Amniotic stem cell (primary cell): Measurements from ENCODE around the gene CPOX.
"Not testable (repeated sequence)": the region's sequence is repeated elsewhere in the genome, so short reads cannot be mapped to it uniquely, and the experiment has no call there.

Experiments
- DNase-seq: peaks from one replicate; lab custom pipeline; 2025; lab: John Stamatoyannopoulos, UW

Gene CPOX

DNA sequence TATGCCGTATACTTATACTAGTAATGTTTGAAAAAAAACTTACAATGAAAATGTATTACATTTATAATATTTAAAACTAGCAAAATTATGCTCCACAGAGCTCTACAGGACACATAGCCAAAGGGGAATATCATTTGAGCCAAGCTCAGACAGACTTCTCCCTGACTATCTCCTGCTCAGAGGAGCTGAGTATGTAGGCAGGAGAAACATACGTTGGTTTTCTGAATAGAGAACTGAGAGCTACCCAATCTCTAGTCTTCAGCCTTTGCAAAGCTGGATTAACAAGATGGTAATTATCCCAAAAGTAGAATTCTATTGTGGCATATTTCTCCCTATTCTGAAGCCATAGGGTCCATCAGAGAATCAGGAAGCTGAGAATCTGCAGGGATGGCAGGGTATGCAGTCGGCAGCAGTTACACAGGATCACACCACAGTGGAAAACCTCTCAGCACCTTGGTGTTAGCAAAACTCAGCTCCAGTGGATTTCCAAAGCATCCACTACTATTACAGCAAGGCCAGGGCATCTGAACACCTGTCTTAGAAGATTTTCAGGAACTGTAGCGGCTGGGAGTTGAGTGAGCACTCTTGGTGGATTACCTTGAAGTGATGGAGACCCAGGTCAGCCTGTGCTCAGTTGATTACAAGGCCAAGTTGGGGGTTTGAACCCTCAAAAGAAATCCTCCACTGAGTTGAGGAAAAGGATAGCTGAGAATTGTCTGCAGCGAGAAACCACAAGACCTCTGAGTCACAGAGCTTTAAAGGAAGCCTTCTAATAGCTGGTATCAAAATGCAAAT, 31.5 kb downstream of the CPOX start:
- DNase-seq = no peak

GRCh38 chr3:98560911-98561310, 32.5 kb downstream of the CPOX start:
- DNase-seq = no peak

GRCh38 chr3:98559769-98560168, 33.6 kb downstream of the CPOX start:
- DNase-seq = not testable (repeated sequence)

- no peak for DNase-seq
These were observed 35.1 kb downstream of the CPOX start for GRCh38 chr3:98558100-98558827.

GRCh38 chr3:98557324-98558010, 35.9 kb downstream of the CPOX start:
- no peak for DNase-seq

DNA sequence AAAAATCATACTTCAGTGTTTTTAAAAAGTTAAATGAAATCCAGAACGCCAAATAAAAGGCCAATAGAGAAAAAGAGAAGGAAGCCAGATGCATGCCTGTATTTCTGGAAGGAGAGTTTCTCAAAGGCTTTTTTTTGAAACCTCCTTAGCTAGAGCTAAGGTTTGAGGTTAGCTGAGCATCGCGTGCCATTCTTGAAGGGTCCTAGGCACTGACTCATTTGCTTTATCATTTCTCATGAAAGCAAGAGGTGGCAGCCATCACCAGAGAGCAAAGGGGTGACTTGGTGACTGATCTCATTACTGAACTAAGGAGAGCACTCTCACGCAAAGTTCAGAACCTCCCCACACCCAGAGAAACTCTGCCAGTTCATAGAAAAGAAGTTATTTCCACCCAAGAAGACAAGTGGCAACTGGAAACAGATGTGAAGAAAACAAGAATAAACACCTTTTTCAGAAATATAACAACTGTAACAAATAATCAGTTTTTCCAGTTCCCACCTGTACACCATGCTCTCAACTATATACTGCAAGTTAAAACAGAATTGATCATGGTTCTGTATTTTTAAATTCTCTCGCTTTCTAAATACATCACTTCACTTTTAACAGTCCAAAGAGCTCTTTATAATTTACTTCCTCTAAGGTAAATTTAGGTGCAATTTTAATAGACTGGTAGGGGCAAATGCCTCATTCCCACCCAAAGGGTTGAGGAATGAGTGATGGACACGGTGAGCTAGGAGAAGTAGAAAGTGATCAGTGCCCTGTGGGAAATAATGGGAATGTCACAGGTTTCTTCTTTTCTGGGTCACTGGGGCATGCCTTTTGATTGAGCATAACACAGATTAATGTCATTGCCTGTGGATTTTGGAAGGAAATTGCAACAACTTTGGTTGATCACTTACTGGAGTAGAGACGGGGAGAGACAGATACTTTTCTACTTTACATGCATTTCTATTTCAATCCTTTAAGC, 37.0 kb downstream of the CPOX start:
- DNase-seq = no peak

DNA sequence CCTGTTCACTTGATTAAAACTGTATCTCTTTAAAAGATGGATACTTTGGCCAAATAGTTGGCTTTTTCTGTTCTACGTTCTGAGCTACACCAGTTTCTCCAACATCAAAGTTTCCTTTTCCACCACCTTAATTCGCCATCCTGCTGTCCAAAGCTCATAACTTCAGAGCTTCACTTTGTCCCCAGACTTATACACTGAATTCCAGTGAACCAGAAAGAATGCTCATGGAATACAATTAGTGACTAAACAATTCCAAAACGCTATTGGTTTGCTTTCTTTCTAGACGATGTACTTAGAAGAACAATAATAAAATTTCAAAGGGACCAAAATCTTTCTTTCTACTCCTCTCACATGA, 38.4 kb downstream of the CPOX start:
- DNase-seq = no peak

DNA sequence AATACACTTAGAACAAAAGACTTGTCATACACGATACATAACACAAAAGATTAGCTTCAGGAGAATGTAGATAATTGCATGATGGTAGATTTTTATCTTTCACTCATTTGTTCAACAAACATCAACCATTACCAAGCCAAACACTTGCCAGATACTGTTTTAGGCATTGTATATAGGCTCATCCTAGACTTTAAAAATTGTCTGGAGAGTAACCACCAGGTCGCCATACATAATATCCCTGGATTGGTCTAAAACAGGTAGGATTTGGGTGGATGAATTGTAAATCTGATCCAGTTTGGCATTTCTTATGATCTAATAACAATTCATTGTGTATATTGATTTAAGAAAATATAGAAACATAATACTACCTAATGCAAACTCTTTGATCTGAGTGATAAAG, 38.8 kb downstream of the CPOX start:
- DNase-seq = no peak

GRCh38 chr3:98553753-98554152, 39.7 kb downstream of the CPOX start:
- no peak for DNase-seq

- no peak for DNase-seq
These were observed 40.3 kb downstream of the CPOX start for GRCh38 chr3:98553021-98553563.

- DNase-seq = no peak
These were observed 41.0 kb downstream of the CPOX start for GRCh38 chr3:98552232-98553020.

DNA sequence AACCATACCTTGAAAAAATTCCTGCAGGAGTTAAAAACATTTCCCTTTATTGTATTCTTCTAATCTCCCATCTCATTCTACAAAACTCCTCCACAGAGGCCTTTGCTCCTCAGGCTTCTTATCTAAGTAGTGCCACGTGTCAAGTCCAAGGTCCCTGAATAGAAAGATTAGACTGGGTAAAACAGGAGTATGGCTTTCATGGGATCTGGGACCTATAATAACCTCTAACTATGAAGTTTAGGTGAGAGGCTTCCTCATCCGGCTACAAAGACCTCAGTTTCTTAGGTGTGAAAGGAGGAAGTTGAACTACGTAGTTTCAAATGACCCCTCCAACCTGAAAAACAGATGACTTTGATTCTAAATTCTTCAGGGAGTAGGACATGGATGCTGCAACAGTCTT, 41.7 kb downstream of the CPOX start:
- no peak for DNase-seq

DNA sequence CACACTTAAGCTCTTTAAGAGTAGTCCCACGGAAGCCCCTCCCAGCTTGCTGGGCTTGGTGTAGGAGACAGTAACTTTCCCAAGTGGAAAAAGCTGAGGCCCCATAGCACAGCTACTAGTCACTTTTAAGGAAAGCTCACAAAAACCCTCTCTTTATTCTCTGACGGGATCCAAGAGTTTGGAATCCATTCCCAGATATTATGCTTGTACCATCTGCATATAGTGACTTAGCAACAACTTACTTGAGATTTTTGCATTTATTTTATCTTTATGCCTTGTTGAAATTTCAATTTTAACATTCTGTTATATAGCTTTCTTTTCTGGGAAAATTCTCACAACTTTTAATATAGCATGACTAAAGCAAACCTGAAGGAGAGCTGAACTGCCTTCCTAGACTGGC, 42.2 kb downstream of the CPOX start:
- no peak for DNase-seq

GRCh38 chr3:98550833-98551232, 42.6 kb downstream of the CPOX start:
- no peak for DNase-seq

DNA sequence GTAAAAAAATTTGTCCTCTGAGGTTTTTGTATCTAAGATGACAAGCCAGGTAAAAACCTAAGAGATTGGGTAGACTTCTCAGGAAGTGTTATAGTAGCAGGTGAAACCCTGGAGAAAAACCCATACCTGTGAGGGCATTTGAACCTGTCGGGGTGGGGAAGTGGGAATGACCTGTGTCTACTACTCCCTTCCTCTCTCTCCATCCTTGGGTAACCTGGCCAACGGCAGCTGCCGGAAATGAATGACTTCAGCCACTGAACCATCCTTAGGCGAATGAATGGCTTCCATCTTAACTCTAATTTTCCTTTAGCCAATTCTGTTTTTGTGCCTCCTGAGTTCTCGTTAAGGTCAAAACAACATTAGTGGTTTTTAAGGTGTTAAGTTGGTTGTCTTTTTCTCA, 44.9 kb downstream of the CPOX start:
- no peak for DNase-seq

- DNase-seq = no peak
These were observed 47.5 kb downstream of the CPOX start for GRCh38 chr3:98545940-98546339.

DNA sequence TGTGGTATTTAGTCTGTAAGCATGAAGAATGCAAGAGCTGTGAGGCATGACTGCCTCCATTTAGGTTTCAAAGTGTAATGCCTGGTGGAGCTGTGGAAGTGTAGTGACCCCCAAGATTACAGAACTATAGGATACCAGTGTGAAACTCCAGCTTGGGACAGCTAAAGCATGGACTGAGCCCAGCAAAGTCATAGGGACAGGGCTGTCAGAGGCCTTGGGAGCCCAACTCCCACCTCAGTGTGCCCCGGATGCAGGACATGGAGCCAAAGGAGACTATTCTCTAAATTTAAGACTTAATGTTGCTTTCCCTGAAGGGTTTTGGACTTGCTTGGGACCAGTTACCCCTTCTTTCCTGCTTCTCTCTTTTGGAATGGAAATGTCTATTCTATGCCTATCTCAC, 50.8 kb downstream of the CPOX start:
- DNase-seq = no peak

GRCh38 chr3:98541695-98542094, 51.7 kb downstream of the CPOX start:
- DNase-seq = no peak

- DNase-seq = no peak
These were observed 53.1 kb downstream of the CPOX start for GRCh38 chr3:98540346-98540745.

DNA sequence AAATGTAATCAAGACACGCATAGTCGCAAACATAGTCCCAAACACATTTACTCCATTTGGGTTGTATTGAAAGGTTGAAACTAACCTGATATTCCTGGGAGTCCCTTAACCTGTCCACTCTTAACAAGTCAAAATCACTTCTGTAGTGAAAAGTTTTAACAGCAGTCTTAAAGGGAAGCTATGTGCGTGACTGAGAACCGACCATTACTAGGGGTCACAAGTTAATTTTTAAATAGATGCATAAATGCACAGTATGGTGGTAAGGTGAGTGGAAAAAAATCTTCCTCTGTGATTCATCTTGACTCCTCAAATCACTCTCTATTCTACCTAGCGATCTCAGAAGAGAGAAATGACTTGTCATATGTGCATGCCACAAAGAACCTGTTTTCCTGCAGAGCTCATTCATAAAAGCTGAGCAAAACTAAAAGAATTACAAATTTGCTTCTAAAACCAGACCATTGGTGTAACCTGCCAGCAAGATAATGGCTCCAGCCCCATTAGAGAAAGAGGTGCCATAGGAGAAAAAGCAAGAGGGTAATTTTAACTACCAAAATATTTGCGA, 56.9 kb downstream of the CPOX start:
- no peak for DNase-seq
